IMR-90 (cell line): Measurements from ENCODE around the gene CDH16. TPM values are rescaled to one million over a fixed set of nuclear protein-coding genes. Genes with fewer than 3 reads are reported as not detected.

ENCODE experiments used
- ATAC-seq: fragments of 200-7000 bp; cut with Tn5 transposase; 2 replicates; pipeline ENCODE4 v1.9.1; 2020; ENCODE audit warnings: low read depth, mild to moderate bottlenecking, moderate library complexity
- BruUV-seq: library from RNA; stranded (reverse); fragments of 400-500 nt; replicated peaks from 2 replicates; lab custom pipeline; 2021; lab: Mats Ljungman, UMichigan
- CTCF ChIA-PET: fragments of 300-600 bp; formaldehyde crosslinking; extraction: SDS; loops from one replicate; lab custom pipeline; 2021; ENCODE audit warnings: antibody characterized with exemption; lab: Yijun Ruan, JAX
- POLR2A ChIA-PET: fragments of 300-600 bp; sonication (Branson Sonifier 250); formaldehyde crosslinking; loops from one replicate; lab custom pipeline; 2022; ENCODE audit warnings: antibody characterized with exemption; ENCODE audit not compliant: unreplicated experiment; lab: Charles Lee
- DNase-seq: peaks from one replicate; pipeline ENCODE4 v3.0.0; 2013
- H2AFZ ChIP-seq: replicated peaks from 2 replicates; pipeline ENCODE3; 2013; ENCODE audit warnings: low read length, mild to moderate bottlenecking; ENCODE audit not compliant: poor library complexity
- H2AK5ac ChIP-seq: 2 replicates; pipeline ENCODE4 v1.6.1; 2013; ENCODE audit warnings: low read depth, low read length, inconsistent platforms
- H2AK9ac ChIP-seq: replicated peaks from 2 replicates; pipeline ENCODE3; 2013; ENCODE audit warnings: mild to moderate bottlenecking, low read depth, low read length, moderate library complexity; ENCODE audit not compliant: poor library complexity
- H2BK120ac ChIP-seq: 2 replicates; pipeline ENCODE4 v1.6.1; 2013; ENCODE audit warnings: low read depth, low read length, inconsistent platforms
- H2BK15ac ChIP-seq: 3 replicates; pipeline ENCODE4 v1.6.1; 2013; ENCODE audit warnings: low read depth, low read length, inconsistent platforms
- H2BK20ac ChIP-seq: 2 replicates; pipeline ENCODE4 v1.6.1; 2013; ENCODE audit warnings: low read depth, mild to moderate bottlenecking, inconsistent platforms, low read length, moderate library complexity
- H2BK5ac ChIP-seq: 2 replicates; pipeline ENCODE4 v1.6.1; 2013; ENCODE audit warnings: mild to moderate bottlenecking, low read depth, low read length, inconsistent platforms; ENCODE audit not compliant: poor library complexity, severe bottlenecking
- H3K14ac ChIP-seq: replicated peaks from 2 replicates; pipeline ENCODE4 v1.6.1; 2013; ENCODE audit warnings: low read depth, low read length, inconsistent platforms
- H3K18ac ChIP-seq: 2 replicates; pipeline ENCODE4 v1.6.1; 2013; ENCODE audit warnings: low read depth, low read length, control low read depth
- H3K23ac ChIP-seq: 2 replicates; pipeline ENCODE4 v1.6.1; 2013; ENCODE audit warnings: low read depth, low read length, inconsistent platforms
- H3K27ac ChIP-seq: 2 replicates; pipeline ENCODE4 v1.5.1; 2013; ENCODE audit warnings: mild to moderate bottlenecking, control low read depth, low read length; ENCODE audit not compliant: insufficient read depth
- H3K27me3 ChIP-seq: 2 replicates; pipeline ENCODE4 v1.6.1; 2013; ENCODE audit warnings: low read length; ENCODE audit not compliant: control insufficient read depth, insufficient read depth
- H3K36me3 ChIP-seq: 2 replicates; pipeline ENCODE4 v1.6.1; 2013; ENCODE audit warnings: low read length, mixed read lengths; ENCODE audit not compliant: control insufficient read depth, insufficient read depth
- H3K4ac ChIP-seq: 2 replicates; pipeline ENCODE4 v1.6.1; 2013; ENCODE audit warnings: low read depth, low read length, inconsistent platforms
- H3K4me1 ChIP-seq: 2 replicates; pipeline ENCODE4 v1.6.1; 2013; ENCODE audit warnings: low read length, mixed read lengths; ENCODE audit not compliant: control insufficient read depth, insufficient read depth
- H3K4me2 ChIP-seq: 2 replicates; pipeline ENCODE4 v1.6.1; 2013; ENCODE audit warnings: low read depth, mild to moderate bottlenecking, control low read depth, low read length, moderate library complexity
- H3K4me3 ChIP-seq: 2 replicates; pipeline ENCODE4 v1.5.1; 2013; ENCODE audit warnings: low read depth, mild to moderate bottlenecking, control low read depth, low read length, moderate library complexity; ENCODE audit not compliant: insufficient read depth
- H3K56ac ChIP-seq: 2 replicates; pipeline ENCODE4 v1.6.1; 2013; ENCODE audit warnings: low read length, inconsistent platforms; ENCODE audit not compliant: insufficient read depth; ENCODE audit errors: extremely low read depth
- H3K79me1 ChIP-seq, 2 experiments: 2 replicates each; pipeline ENCODE4 v1.6.1; 2013; ENCODE audit warnings: low read length in 2 of 2, inconsistent platforms in 1 of 2, low read depth in 1 of 2
- H3K9ac ChIP-seq: 2 replicates; pipeline ENCODE4 v1.6.1; 2013; ENCODE audit warnings: low read depth, low read length, control low read depth
- H3K9me1 ChIP-seq: 2 replicates; pipeline ENCODE4 v1.6.1; 2013; ENCODE audit warnings: low read length, inconsistent platforms; ENCODE audit not compliant: insufficient read depth
- H3K9me3 ChIP-seq: 2 replicates; pipeline ENCODE4 v1.6.1; 2013; ENCODE audit warnings: low read length; ENCODE audit not compliant: control insufficient read depth, insufficient read depth
- H4K20me1 ChIP-seq: 2 replicates; pipeline ENCODE4 v1.6.1; 2013; ENCODE audit warnings: low read length, inconsistent platforms; ENCODE audit not compliant: insufficient read depth
- H4K5ac ChIP-seq: 2 replicates; pipeline ENCODE4 v1.6.1; 2013; ENCODE audit warnings: mild to moderate bottlenecking, low read depth, low read length, control low read depth
- H4K8ac ChIP-seq, 2 experiments: 2 replicates each; pipeline ENCODE4 v1.6.1; 2013; ENCODE audit warnings: low read depth in 2 of 2, low read length in 2 of 2, control low read depth in 1 of 2, inconsistent platforms in 1 of 2
- H4K91ac ChIP-seq: 2 replicates; pipeline ENCODE4 v1.6.1; 2013; ENCODE audit warnings: low read depth, low read length, inconsistent platforms; ENCODE audit not compliant: insufficient read depth
- BHLHE40 ChIP-seq: fragments of 150-350 bp; IDR thresholded peaks from 2 replicates; pipeline ENCODE4 v1.6.1; 2016; ENCODE audit warnings: mild to moderate bottlenecking, low read depth, low read length
- ELK1 ChIP-seq: fragments of 150-350 bp; IDR thresholded peaks from 2 replicates; pipeline ENCODE4 v1.6.1; 2016; ENCODE audit warnings: low read depth, mild to moderate bottlenecking, low read length, moderate library complexity, borderline replicate concordance
- MAZ ChIP-seq: IDR thresholded peaks from 2 replicates; pipeline ENCODE4 v1.6.1; 2012; ENCODE audit warnings: low read depth, mild to moderate bottlenecking, low read length, improper control_type of control experiment, moderate library complexity, borderline replicate concordance
- NFE2L2 ChIP-seq: fragments of 150-350 bp; IDR thresholded peaks from 2 replicates; pipeline ENCODE4 v1.6.1; 2016; ENCODE audit warnings: low read depth, mild to moderate bottlenecking, low read length
- USF2 ChIP-seq: fragments of 150-350 bp; IDR thresholded peaks from 2 replicates; pipeline ENCODE4 v1.6.1; 2017; ENCODE audit warnings: mild to moderate bottlenecking, antibody characterized with exemption, low read length, low read depth
- WGBS, 2 experiments: methylation state at CpG; one replicate each; pipeline versions ENCODE4 v1.1.5 to v1.1.7; 2013; ENCODE audit warnings: missing lambda C conversion rate in 2 of 2; ENCODE audit not compliant: insufficient read length in 1 of 2; ENCODE audit errors: extremely low coverage in 2 of 2; 5-methylcytosine and 5-hydroxymethylcytosine counted together
- dilution Hi-C: fragments of 300-500 bp; cut with HindIII; formaldehyde crosslinking; loops from one replicate; pipeline ENCODE4 v1.14.3; 2018; ENCODE audit warnings: low sequenced_read_pairs; ENCODE audit not compliant: unreplicated experiment
- in situ Hi-C: fragments of 300-500 bp; cut with MboI; formaldehyde crosslinking; loops from 3 replicates; pipeline ENCODE4 v1.14.3; 2019; ENCODE audit warnings: low sequenced_read_pairs, inconsistent platforms, mixed read lengths
- intact Hi-C: fragments of 100-400 bp; cut with micrococcal nuclease; formaldehyde crosslinking; loops from 2 replicates; pipeline ENCODE4 v1.10.0; 2022
- polyA plus RNA-seq, 3 experiments: library from polyadenylated mRNA; depleted of rRNA; stranded (reverse); fragments of >200 nt; gene quantifications; 2 replicates each; pipeline ENCODE4 v1.2.3, GENCODE V29; 2012; ENCODE audit warnings: low replicate concordance in 1 of 3
- total RNA-seq: library from RNA; depleted of rRNA; stranded (reverse); fragments of >200 nt; gene quantifications from 2 replicates; pipeline ENCODE4 v1.2.3, GENCODE V29; 2012

The CDH16 gene
- total and polyA plus RNA-seq, 2 of the 4 experiments (the other 2 are of a cell fraction): not detected

- Histone ChIP-seq H2BK15ac (peak overlapping the region; percentile 76; the same call in 2 of the 3 replicates), H3K27me3 (peaks cover 6% of the 10 kb centered on the region; the same call in 1 of the 2 replicates), H4K91ac (peak overlapping the region; percentile 53), H3K18ac (peak overlapping the region; percentile 86; the same call in 1 of the 2 replicates), H3K14ac (peak overlapping the region; percentile 64), H2BK20ac (peak overlapping the region; percentile 80), H4K5ac (peak overlapping the region; percentile 82), H3K36me3 (peaks cover 8% of the 10 kb centered on the region), H2BK5ac (peak overlapping the region; percentile 72), H2BK120ac (peak overlapping the region; percentile 65; the same call in 1 of the 2 replicates), H3K4me3 (no peak overlapping the region), H2AK9ac (peak overlapping the region; percentile 28), H2AFZ (peak overlapping the region; percentile 15), H3K56ac (no peak overlapping the region), H3K4me1 (peaks cover 26% of the 10 kb centered on the region), H3K9me3 (no peaks in the 10 kb centered on the region), H3K9me1 (peaks cover 30% of the 10 kb centered on the region), H3K4me2 (no peak overlapping the region), H3K79me1 (peaks cover 5 to 13% of the 10 kb centered on the region in 2 experiments; a peak in 3 of 4 replicates), H4K20me1 (peaks cover 14% of the 10 kb centered on the region), H3K27ac (no peak overlapping the region), H4K8ac (peak overlapping the region in 1 of 2 experiments; percentile 44; a peak in 2 of 4 replicates), H3K4ac (peak overlapping the region; percentile 45; the same call in 1 of the 2 replicates), H2AK5ac (peak overlapping the region; percentile 87; the same call in 1 of the 2 replicates), H3K9ac (no peak overlapping the region), H3K23ac (peak overlapping the region; percentile 36; the same call in 1 of the 2 replicates)
- no TSS peak for BruUV-seq
- intact Hi-C loops (loop anchor here (1.0 kb wide), 1 partner anchor 33 kb away; no protein-coding TSS in a partner anchor), dilution Hi-C loops (no loop called here), in situ Hi-C loops (no loop called here)
- ATAC-seq (0 out of 2 replicates have a peak, but pooled peaks have one; percentile 2), DNase-seq (peak; percentile 50)
- TF ChIP-seq USF2 (0 out of 2 replicates have a peak, but pooled peaks have one; percentile 14), ELK1 (no peak), BHLHE40 (peak; percentile 21; the same call in 1 of the 2 replicates), NFE2L2 (no peak), MAZ (0 out of 2 replicates have a peak, but pooled peaks have one; percentile 8)
- POLR2A ChIA-PET: interaction anchor here (0.6 to 1.3 kb wide), 2 partner anchors 33 to 316 kb away, joined by 3 to 4 read pairs; no protein-coding TSS in a partner anchor
- CTCF ChIA-PET: interaction anchor here (0.6 to 1.7 kb wide), 11 partner anchors 9 to 227 kb away, joined by 3 to 20 read pairs (median 3); partner anchors contain the start of genes CDH16 and NAE1
- WGBS, 2 experiments: 100% methylated on average over 2 of the region's 8 CpGs; no CpG with 5 or more reads in 1 of the 2 experiments
Observed at GRCh38 chr16:66927918-66928649, 9.4 kb upstream of the CDH16 start.
